Measurements from ENCODE around the gene BANP. TPM values are rescaled to one million over a fixed set of nuclear protein-coding genes. Genes with fewer than 3 reads are reported as not detected.
"Not testable (repeated sequence)": the region's sequence is repeated elsewhere in the genome, so short reads cannot be mapped to it uniquely, and the experiment has no call there.

BANP gene
- total RNA-seq, 2 experiments from 2014 or later = 39.6 to 58.0 TPM

DNA sequence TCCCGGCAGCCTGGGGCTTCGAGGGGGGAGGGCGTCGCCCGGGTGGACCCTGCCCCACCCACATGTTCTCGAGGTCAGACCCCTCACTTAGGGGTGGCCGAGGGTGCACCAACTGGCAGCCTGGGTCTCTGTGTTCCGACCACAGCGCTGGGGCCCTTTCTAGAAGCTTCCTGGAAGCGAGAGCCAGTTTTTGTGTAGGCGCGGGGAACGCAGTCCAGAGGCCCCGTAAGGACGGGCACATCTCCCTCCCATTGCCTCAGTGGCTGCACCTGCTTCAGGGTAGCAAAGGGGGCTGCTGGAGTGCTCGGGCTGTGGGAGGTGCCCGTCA, 148.3 kb downstream of the BANP start:
- DNase-seq (ENCODE audit: low spot score) = no peak
- CTCF ChIA-PET (ENCODE audit: unreplicated experiment) = no interaction called here
- no peaks in the 10 kb centered on the region for H4K20me1 ChIP-seq (ENCODE audit: insufficient read depth, low read length)
- no peaks in the 10 kb centered on the region for H3K4me1 ChIP-seq (ENCODE audit: insufficient read depth, low read length, poor library complexity, severe bottlenecking)
- H3K9me3 ChIP-seq (ENCODE audit: low read length) = peaks cover 3% of the 10 kb centered on the region; the same call in 1 of the 2 replicates
- no peak overlapping the region for H3K4me3 ChIP-seq (ENCODE audit: low read depth, low read length, poor library complexity, severe bottlenecking)
- H2AFZ ChIP-seq (ENCODE audit: low read length) = no peak overlapping the region
- H3K9me2 ChIP-seq (ENCODE audit: insufficient read depth, low read length) = no peaks in the 10 kb centered on the region
- H3K4me2 ChIP-seq (ENCODE audit: low read length) = no peak overlapping the region
- no peaks in the 10 kb centered on the region for H3K36me3 ChIP-seq (ENCODE audit: insufficient read depth, low read length)
- H3K79me2 ChIP-seq (ENCODE audit: insufficient read depth, low read depth, low read length) = no peaks in the 10 kb centered on the region
- no peak overlapping the region for H3K27ac ChIP-seq (ENCODE audit: low read depth, low read length, poor library complexity, severe bottlenecking)
- intact Hi-C loops (cut with micrococcal nuclease; ENCODE audit: unreplicated experiment) = no loop called here
- no peak for TF ChIP-seq CTCF (conservative IDR thresholded peaks at IDR 0.05; ENCODE audit: low read length)
- TF ChIP-seq EZH2phosphoT487 (IDR thresholded peaks at IDR 0.05; ENCODE audit: borderline replicate concordance, low read depth, low read length) = no peak
- BruUV-seq (replicated peaks) = no TSS peak
- POLR2A ChIA-PET = no interaction called here

GRCh38 chr16:88099956-88100355, 148.7 kb downstream of the BANP start:
- not testable (repeated sequence) for H2AFZ ChIP-seq (ENCODE audit: low read length)

GRCh38 chr16:88100801-88101622, 149.8 kb downstream of the BANP start:
- H3K4me3 ChIP-seq (ENCODE audit: low read depth, low read length, poor library complexity, severe bottlenecking); H3K4me1 ChIP-seq (ENCODE audit: insufficient read depth, low read length, poor library complexity, severe bottlenecking); BruUV-seq (replicated peaks); H3K9me3 ChIP-seq (ENCODE audit: low read length); H4K20me1 ChIP-seq (ENCODE audit: insufficient read depth, low read length); CTCF ChIA-PET (ENCODE audit: unreplicated experiment); H3K27ac ChIP-seq (ENCODE audit: low read depth, low read length, poor library complexity, severe bottlenecking); H3K9me2 ChIP-seq (ENCODE audit: insufficient read depth, low read length); intact Hi-C loops (cut with micrococcal nuclease; ENCODE audit: unreplicated experiment); H2AFZ ChIP-seq (ENCODE audit: low read length); H3K79me2 ChIP-seq (ENCODE audit: insufficient read depth, low read depth, low read length); H3K4me2 ChIP-seq (ENCODE audit: low read length); H3K36me3 ChIP-seq (ENCODE audit: insufficient read depth, low read length); DNase-seq (ENCODE audit: low spot score): not testable (repeated sequence)
- POLR2A ChIA-PET = interaction anchor here (0.6 kb wide), 1 partner anchor 225 kb away, joined by 3 read pairs; no protein-coding TSS in a partner anchor

More at GRCh38 chr16:88099956-88100355, 148.7 kb downstream of the BANP start:
- CTCF ChIA-PET (ENCODE audit: unreplicated experiment); H3K79me2 ChIP-seq (ENCODE audit: insufficient read depth, low read depth, low read length); H3K4me2 ChIP-seq (ENCODE audit: low read length); BruUV-seq (replicated peaks); H4K20me1 ChIP-seq (ENCODE audit: insufficient read depth, low read length); H3K36me3 ChIP-seq (ENCODE audit: insufficient read depth, low read length); H3K4me3 ChIP-seq (ENCODE audit: low read depth, low read length, poor library complexity, severe bottlenecking); intact Hi-C loops (cut with micrococcal nuclease; ENCODE audit: unreplicated experiment); H3K27ac ChIP-seq (ENCODE audit: low read depth, low read length, poor library complexity, severe bottlenecking); H3K4me1 ChIP-seq (ENCODE audit: insufficient read depth, low read length, poor library complexity, severe bottlenecking); H3K9me3 ChIP-seq (ENCODE audit: low read length); DNase-seq (ENCODE audit: low spot score); H3K9me2 ChIP-seq (ENCODE audit: insufficient read depth, low read length); POLR2A ChIA-PET: not testable (repeated sequence)

DNA sequence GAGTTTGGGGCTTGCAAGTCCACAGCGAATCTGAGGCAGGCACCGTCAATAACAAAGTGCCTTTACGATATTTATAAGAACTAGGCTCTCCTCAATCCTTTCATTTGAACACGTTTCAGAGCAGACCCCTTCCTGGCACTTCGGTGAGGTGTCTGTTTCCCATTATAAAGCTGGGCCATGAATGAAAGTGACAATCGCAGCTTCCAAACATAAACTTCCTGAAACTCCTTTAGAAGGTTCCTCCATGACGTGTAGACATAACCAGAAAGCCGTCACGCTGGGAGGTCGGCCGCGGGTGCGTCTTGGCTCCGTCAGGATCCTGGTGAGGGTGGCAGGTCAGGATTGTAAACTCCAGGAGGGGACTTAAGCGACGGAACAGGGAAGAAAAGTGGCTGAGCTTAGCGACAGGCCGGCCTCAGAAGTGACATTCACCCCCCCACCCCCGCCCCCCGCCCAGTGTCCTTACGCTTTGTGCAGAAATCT, 150.4 kb downstream of the BANP start:
- H3K27ac ChIP-seq (ENCODE audit: low read depth, low read length, poor library complexity, severe bottlenecking); H3K4me3 ChIP-seq (ENCODE audit: low read depth, low read length, poor library complexity, severe bottlenecking); H3K9me2 ChIP-seq (ENCODE audit: insufficient read depth, low read length); CTCF ChIA-PET (ENCODE audit: unreplicated experiment); H3K4me2 ChIP-seq (ENCODE audit: low read length); H4K20me1 ChIP-seq (ENCODE audit: insufficient read depth, low read length); H3K9me3 ChIP-seq (ENCODE audit: low read length); H2AFZ ChIP-seq (ENCODE audit: low read length); BruUV-seq (replicated peaks); DNase-seq (ENCODE audit: low spot score); H3K4me1 ChIP-seq (ENCODE audit: insufficient read depth, low read length, poor library complexity, severe bottlenecking); H3K79me2 ChIP-seq (ENCODE audit: insufficient read depth, low read depth, low read length); H3K36me3 ChIP-seq (ENCODE audit: insufficient read depth, low read length); intact Hi-C loops (cut with micrococcal nuclease; ENCODE audit: unreplicated experiment): not testable (repeated sequence)
- POLR2A ChIA-PET = interaction anchor here (0.6 kb wide), 1 partner anchor 226 kb away, joined by 3 read pairs; no protein-coding TSS in a partner anchor
